Measurements from ENCODE around the gene ACADSB.

Gene ACADSB

DNA sequence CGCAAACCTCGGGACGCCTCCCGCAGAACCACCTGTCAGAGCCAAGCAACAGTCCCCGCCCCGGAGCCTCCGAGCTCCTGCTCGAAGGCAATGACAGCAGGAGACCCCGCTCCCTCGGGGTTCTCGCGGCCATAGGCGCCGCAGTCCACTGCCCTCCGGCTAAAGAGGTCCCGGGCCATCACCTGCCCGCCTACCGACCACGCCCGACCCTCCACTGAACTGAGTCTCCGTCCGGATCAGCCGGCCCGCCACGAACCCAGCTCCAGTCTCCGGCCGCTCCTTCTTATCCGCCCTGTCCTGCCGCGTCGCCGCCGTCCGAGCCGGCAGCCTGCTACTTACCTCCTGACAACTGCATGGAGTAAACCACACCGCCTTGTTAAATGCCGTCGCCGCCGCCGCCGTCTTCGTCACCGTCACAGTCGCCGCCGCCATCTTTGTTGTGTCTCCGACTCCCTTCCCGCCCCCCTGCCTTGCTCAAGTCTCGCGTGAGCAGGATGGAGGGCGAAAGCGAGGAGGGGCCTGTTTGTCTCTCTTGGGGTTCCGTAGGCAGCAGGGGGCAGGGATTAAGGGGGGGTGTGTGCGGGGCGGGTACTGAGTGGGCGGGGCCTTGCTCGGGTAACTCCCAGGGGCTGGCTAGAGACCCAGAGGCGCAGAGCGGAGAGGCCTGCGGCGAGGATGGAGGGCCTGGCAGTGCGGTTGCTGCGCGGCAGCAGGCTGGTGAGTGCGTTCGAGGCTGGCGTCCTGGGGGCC, at the start of gene ACADSB, which contains the start of gene IKZF5:
Gene ACADSB, plus strand, starts transcription at position 652 of the 750 bp plus-strand sequence. Its CDS starts 24 bp downstream, at position 676.
Gene IKZF5, minus strand, starts transcription at position 441 of the 750 bp plus-strand sequence. CDS start 10,170 bp downstream, outside the sequence.
- DNase-seq, result peak; percentile 93

DNA sequence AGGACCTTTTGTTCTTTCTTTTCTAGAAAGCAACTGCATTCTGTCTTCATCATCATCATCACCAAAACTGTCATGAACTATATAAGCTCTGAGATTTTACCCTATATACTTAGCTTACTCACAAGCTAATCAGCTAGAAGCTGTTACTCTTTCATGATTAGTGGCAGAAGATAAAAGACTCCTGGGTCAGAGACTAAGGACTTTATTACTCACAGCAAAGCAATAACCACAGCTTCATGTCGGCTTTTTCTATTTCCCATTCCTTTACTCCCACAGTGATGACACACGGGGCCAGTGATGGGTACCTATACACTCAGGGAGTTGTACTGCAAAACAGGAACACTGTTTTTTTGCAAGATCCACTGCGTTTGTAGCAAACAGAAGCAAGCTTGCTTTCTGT, 46.4 kb upstream of the ACADSB start:
- no peak for DNase-seq

DNA sequence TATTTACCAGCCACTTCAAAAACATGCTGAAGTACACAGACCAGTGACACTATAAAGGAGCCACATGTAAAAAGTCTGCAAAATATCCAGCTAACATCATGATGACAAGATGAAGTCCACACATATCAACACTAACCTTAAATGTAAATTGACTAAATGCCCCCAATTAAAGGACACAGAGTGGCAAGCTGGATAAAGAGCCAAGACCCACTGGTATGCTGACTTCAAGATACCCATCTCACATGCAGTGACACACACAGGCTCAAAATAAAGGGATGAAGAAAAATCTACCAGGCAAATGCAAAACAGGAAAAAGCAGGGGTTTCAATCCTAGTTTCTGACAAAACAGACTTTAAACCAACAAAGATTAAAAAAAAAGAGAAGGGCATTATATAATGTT, 41.9 kb upstream of the ACADSB start:
- no peak for DNase-seq

DNA sequence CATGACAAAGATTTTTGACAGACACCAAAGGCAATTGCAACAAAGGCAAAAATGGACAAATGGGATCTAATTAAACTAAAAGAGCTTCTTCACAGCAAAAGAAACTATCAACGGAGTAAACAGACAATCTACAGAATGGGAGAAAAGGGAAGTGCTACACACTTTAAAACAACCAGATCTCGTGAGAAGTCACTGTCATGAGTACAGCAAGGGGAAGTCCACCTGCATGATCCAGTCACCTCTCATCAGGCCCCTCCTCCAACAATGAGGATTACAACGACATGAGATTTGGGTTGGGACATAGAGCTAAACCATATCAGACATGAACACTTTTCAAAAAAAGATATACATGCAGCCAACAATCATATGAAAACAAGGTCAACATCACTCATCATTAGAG, 40.1 kb upstream of the ACADSB start:
- DNase-seq, result no peak

GRCh38 chr10:122974023-122974422, 34.8 kb upstream of the ACADSB start:
- DNase-seq, result no peak

- no peak for DNase-seq
These were observed 34.2 kb upstream of the ACADSB start for GRCh38 chr10:122974543-122975064.

DNA sequence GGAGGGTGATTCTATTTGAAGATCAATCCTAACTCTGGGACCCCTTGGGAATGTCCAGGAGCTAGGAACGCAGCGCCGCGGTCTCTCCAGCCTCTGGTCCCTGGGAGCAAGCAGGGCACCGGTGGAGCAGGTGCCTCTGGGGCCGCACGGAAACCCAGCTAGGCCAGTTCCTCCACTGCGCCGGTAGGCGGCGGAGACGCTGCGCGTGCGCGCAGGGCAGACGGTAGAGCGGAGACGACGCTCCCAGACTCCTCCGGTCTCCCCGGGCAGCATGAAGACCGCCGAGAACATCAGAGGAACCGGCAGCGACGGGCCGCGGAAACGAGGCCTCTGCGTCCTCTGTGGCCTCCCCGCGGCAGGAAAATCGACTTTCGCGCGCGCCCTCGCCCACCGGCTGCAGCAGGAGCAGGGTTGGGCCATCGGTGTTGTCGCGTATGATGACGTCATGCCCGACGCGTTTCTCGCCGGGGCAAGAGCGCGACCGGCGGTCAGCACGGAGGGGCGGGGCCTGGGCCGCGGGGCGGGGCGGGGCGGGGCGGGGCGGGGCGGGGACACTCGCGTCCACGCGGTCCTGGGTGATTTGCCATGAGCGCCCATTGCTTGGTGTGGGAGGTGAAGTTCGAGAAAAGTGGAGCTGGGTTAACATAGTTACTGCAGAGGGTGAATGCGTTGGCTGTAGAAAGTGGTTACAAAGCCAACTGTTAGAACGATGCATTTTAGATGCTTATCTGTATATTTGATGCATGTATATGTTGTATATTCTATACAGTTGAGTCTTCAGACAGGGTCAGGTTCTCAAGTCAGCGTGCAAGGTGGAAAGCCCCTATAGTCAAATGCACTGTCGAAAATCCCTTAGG, 28.4 kb upstream of the ACADSB start, which contains the start of gene PSTK:
Gene PSTK, plus strand, starts transcription at position 193 of the 857 bp plus-strand sequence. Its CDS starts 79 bp downstream, at position 272.
- peak; percentile 88 for DNase-seq

DNA sequence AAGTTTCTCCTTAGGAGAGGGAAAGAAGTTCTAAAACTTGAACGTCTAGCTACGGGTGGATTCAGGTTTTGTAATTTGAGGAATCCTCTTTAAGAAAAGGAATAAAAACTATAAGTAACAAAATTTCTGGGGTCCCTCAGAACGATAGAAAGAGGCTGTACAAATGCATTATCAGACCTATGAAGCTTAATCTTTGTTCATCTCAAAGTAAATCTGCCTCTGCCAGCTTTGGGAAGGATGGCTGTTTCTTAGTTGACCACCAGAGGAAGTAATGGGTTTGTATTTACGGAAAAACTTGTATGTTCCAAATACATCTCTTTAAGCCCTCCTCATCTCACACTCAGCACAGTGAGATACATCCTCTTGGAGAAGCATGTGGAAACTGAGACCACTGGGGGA, 27.7 kb upstream of the ACADSB start:
- no peak for DNase-seq

DNA sequence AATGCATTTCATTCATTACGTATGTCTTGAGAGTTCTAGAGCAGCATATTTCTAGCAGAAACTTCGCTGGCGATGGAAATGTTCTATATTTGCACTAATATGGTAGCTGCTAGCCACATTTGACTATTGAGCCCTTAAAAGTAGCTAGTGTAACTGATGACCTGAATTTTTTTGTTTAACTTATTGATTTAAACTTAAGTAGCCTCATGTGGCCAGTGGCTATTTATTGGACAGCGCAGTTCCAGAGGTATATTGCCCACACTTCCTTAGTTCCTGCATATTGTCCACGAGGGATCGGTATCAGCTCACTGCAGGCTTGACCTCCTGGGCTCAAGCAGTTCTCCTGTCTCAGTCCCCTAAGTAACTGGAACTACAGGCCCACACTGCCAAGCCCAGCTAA, 24.9 kb upstream of the ACADSB start:
- DNase-seq, result no peak

- DNase-seq, result no peak
These were observed 24.1 kb upstream of the ACADSB start for GRCh38 chr10:122984708-122985107.

GRCh38 chr10:122986335-122986734, 22.5 kb upstream of the ACADSB start:
- DNase-seq, result no peak

- no peak for DNase-seq
These were observed 20.3 kb upstream of the ACADSB start for GRCh38 chr10:122988501-122988900.

DNA sequence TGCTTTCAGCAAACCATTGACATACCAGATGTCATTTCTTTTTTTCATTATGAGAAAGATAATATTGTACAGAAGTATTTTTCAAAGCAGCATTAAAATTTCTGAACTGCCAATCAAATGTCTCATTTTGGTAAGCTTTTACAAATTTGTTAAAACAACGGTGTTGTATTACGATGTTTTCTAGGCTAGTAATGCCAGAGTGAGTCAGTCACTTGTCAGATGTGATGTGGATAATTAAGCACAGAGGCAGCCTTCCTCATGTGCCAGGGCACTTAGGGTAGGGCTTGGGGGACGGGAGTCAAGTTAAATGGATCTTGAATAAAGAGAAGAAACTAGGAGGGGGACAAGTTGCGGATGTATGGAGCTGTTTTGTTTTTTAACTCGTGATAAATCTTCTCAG, 18.5 kb upstream of the ACADSB start:
- DNase-seq, result no peak

DNA sequence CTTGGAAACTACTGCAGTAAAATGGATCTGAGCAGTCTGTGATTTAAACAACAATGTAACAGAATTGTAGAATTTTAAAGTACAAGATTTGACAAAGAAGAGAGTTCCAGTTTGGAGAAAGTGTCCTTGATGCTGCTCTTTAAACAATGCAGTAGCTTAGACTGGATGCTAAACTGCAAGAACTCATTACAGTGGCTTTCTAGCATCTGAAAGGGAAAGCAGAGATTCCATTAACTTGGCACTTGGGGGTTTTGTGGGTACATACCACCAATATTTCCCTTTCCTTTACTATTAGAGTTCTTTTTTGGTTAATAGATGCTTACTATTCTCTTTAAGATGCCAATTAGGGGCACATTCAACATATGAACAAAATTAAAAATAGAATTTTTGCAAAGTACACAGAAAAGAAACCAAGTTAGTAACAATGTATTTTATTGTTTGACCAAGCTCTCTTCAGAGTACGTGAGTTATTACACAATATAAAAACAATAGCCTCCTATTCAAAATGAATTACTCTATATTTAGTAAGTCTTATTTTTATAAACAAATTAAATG, 16.7 kb upstream of the ACADSB start:
- DNase-seq, result no peak

GRCh38 chr10:122993797-122994336, 14.9 kb upstream of the ACADSB start:
- no peak for DNase-seq

- no peak for DNase-seq
These were observed 12.9 kb upstream of the ACADSB start for GRCh38 chr10:122995936-122996335.

GRCh38 chr10:122997864-122998263, 10.9 kb upstream of the ACADSB start:
- DNase-seq, result no peak

DNA sequence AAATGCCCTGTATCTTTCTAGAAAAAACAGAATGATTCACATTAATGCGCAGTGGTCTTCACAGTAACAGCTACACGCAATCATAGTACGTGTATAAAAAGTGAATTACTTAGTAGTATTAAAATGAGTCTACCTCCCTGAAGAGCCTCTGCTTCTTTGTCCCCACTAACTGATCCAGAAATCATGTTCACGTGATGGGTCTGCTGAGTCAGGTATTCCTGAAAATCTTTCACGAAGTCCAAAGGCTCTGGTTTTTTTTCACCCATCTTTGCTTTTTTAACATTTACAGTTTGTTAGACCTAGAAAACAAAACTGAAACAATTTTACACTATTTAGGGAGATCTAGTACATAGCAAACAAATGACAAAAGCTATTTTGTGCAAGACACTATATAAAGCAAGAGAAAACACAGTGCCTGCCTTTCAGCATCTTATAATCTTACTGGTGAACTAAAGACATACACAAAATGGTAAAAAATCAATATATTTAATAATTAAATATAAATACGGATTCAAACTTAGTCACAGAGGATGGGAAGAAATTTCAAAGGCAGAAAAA, 10.4 kb upstream of the ACADSB start:
- DNase-seq, result no peak

DNA sequence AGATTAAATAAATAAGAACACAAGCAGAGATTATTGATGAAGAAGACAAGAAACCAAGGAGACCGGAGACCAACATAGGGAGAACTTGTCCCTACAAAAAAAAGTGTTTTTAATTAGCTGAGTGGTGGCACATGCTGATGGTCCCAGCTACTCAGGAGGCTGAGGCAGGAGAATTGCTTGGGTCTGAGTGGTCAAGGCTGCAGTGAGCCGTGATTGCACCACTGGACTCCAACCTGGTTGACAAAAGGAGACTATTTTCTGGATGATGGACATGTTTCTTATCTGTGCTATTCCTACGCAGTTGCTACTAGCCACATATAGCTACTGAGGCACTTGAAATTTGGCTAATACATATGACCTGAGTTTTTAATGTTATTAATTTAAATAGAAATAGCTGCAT, 9.9 kb upstream of the ACADSB start:
- DNase-seq, result no peak

GRCh38 chr10:122999347-122999746, 9.5 kb upstream of the ACADSB start:
- DNase-seq, result no peak

- no peak for DNase-seq
These were observed 8.7 kb upstream of the ACADSB start for GRCh38 chr10:123000155-123000554.

DNA sequence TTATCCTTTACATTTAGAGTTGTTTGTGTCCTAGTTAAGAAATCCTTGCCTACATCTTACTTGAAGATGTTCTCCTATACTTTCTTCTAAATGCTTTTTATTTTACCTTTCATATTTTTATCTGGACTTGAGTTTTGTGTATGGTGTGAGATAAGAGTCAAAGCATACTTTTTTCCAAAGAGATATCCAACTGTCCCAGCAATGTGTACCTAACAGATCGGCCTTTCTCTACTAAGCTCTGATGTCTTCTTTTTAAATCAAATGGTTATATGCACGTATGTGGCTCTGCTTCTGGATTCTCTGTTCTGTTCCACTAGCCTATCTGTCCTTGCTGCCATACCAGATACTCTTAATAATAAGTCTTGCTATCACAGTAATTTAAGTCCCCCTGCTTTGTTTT, 7.4 kb upstream of the ACADSB start:
- no peak for DNase-seq

- no peak for DNase-seq
These were observed 4.5 kb upstream of the ACADSB start for GRCh38 chr10:123004298-123004697.
